ENCODE data around the gene CHMP4A. TPM values are rescaled to one million over a fixed set of nuclear protein-coding genes. Genes with fewer than 3 reads are reported as not detected.

The CHMP4A gene
- polyA plus RNA-seq, 1 donor (not counting 4 experiments of a cell fraction or from before 2014, with no cell fraction given) = 54.5 TPM

DNA sequence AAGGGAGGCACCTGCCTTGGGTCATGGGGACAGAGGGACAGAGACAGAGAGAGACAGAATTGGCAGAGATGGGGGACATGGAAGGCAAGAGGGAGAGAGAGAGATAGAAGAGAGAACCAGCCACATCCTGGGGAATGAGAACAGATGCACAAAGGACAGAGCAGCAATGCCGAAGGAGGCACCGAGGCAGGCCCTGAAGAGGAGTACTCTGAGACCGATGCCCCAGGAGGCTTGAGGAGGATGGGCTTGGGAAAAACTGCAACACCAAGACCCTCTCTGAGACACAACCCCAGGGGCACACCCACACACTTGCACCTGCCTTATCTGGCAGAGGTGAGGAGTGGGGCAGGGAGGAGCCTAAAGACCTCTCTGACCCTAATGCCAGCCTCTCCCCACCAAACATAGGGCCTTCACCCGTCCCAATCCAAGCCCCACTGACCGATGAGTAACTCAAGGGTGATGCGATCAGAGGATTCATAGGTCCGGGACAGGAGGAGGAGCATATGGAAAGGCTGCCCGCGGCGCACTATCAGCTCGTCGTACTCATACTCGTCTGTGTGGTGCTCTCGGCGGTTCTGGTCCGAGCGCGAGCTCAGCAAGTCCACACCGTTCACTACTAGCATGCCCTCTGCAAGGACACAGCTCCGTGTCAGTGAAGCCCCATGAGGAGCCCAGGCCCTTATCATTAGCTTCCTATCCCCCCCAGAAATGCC is 48.1 kb upstream of the CHMP4A start:
- no peaks in the 10 kb centered on the region for H3K27me3 ChIP-seq (ENCODE audit: control insufficient read depth, extremely low read depth, insufficient read depth, low read length)
- dilution Hi-C loops (cut with MboI; ENCODE audit: extremely low pct_ligation_motif_present, low sequenced_read_pairs) = no loop called here
- FAIRE-seq = no peak
- no peak overlapping the region for H3K27ac ChIP-seq (ENCODE audit: control insufficient read depth, insufficient read depth, low read length)
- no peak overlapping the region for H3K4me2 ChIP-seq (ENCODE audit: control insufficient read depth, extremely low read depth, insufficient read depth, low read depth, low read length)
- H3K79me2 ChIP-seq (ENCODE audit: control insufficient read depth, insufficient read depth, low read length) = no peaks in the 10 kb centered on the region
- no peaks in the 10 kb centered on the region for H4K20me1 ChIP-seq (ENCODE audit: control insufficient read depth, extremely low read depth, insufficient read depth, low read length)
- peaks cover 5 to 11% of the 10 kb centered on the region in 2 experiments for H3K36me3 ChIP-seq (ENCODE audit: control insufficient read depth in 2 of 2, extremely low read depth in 1 of 2, insufficient read depth in 2 of 2, low read length in 2 of 2)
- no peaks in the 10 kb centered on the region for H3K9me3 ChIP-seq (ENCODE audit: control insufficient read depth, low read depth, low read length)
- TF ChIP-seq, protein P1, sequence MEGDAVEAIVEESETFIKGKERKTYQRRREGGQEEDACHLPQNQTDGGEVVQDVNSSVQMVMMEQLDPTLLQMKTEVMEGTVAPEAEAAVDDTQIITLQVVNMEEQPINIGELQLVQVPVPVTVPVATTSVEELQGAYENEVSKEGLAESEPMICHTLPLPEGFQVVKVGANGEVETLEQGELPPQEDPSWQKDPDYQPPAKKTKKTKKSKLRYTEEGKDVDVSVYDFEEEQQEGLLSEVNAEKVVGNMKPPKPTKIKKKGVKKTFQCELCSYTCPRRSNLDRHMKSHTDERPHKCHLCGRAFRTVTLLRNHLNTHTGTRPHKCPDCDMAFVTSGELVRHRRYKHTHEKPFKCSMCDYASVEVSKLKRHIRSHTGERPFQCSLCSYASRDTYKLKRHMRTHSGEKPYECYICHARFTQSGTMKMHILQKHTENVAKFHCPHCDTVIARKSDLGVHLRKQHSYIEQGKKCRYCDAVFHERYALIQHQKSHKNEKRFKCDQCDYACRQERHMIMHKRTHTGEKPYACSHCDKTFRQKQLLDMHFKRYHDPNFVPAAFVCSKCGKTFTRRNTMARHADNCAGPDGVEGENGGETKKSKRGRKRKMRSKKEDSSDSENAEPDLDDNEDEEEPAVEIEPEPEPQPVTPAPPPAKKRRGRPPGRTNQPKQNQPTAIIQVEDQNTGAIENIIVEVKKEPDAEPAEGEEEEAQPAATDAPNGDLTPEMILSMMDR (optimal IDR thresholded peaks at IDR 0.05 in 1 of 3, IDR thresholded peaks at IDR 0.05 in 1 of 3, conservative IDR thresholded peaks at IDR 0.05 in 1 of 3; ENCODE audit: extremely low read depth in 1 of 3, insufficient read depth in 2 of 3, low read length in 3 of 3) = no peak
- TF ChIP-seq EZH2 (IDR thresholded peaks at IDR 0.05; ENCODE audit: low read length) = no peak
- H3K9ac ChIP-seq (ENCODE audit: control insufficient read depth, extremely low read depth, insufficient read depth, low read length) = no peak overlapping the region
- H2AFZ ChIP-seq (ENCODE audit: control insufficient read depth, low read length) = no peak overlapping the region
- H3K4me1 ChIP-seq (ENCODE audit: control insufficient read depth, extremely low read depth, insufficient read depth, low read length) = peaks cover 33% of the 10 kb centered on the region
- no peak for DNase-seq (ENCODE audit: low read depth, low spot score)
- H3K4me3 ChIP-seq (ENCODE audit: control insufficient read depth in 2 of 3, extremely low read depth in 1 of 3, insufficient read depth in 2 of 3, low read depth in 1 of 3, low read length in 3 of 3) = no peak overlapping the region
- H3K9me1 ChIP-seq (ENCODE audit: control insufficient read depth, extremely low read depth, insufficient read depth, low read length) = no peaks in the 10 kb centered on the region

DNA sequence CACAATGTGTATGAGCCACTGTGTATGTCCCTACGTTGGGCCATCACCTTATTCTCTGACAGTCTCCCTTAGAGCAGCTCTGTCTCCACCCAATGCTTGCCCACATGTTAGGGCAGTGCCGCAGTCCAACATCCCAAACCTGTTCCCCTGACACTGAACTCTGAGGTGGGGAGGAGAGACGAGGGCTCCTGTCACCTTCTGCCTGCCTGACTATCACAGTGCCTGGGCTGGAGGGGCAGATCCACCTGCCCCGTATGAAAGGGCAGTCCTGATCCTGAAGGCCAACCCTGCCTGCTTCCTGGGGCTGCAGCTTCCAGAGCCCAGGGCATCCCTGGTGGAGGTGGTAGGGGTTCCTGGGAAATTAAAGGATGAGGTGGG is 47.5 kb upstream of the CHMP4A start:
- Histone ChIP-seq H3K4me2 (ENCODE audit: control insufficient read depth, extremely low read depth, insufficient read depth, low read depth, low read length) (no peak overlapping the region), H3K4me3 (ENCODE audit: control insufficient read depth in 2 of 3, extremely low read depth in 1 of 3, insufficient read depth in 2 of 3, low read depth in 1 of 3, low read length in 3 of 3) (no peak overlapping the region), H3K79me2 (ENCODE audit: control insufficient read depth, insufficient read depth, low read length) (no peaks in the 10 kb centered on the region), H3K9me3 (ENCODE audit: control insufficient read depth, low read depth, low read length) (no peaks in the 10 kb centered on the region), H4K20me1 (ENCODE audit: control insufficient read depth, extremely low read depth, insufficient read depth, low read length) (no peaks in the 10 kb centered on the region), H3K9me1 (ENCODE audit: control insufficient read depth, extremely low read depth, insufficient read depth, low read length) (no peaks in the 10 kb centered on the region), H3K27ac (ENCODE audit: control insufficient read depth, insufficient read depth, low read length) (no peak overlapping the region), H3K27me3 (ENCODE audit: control insufficient read depth, extremely low read depth, insufficient read depth, low read length) (no peaks in the 10 kb centered on the region), H2AFZ (ENCODE audit: control insufficient read depth, low read length) (no peak overlapping the region), H3K4me1 (ENCODE audit: control insufficient read depth, extremely low read depth, insufficient read depth, low read length) (peaks cover 33% of the 10 kb centered on the region), H3K36me3 (ENCODE audit: control insufficient read depth in 2 of 2, extremely low read depth in 1 of 2, insufficient read depth in 2 of 2, low read length in 2 of 2) (peaks cover 6 to 10% of the 10 kb centered on the region in 2 experiments), H3K9ac (ENCODE audit: control insufficient read depth, extremely low read depth, insufficient read depth, low read length) (no peak overlapping the region)
- FAIRE-seq (no peak), DNase-seq (ENCODE audit: low read depth, low spot score) (no peak)
- dilution Hi-C loops (cut with MboI; ENCODE audit: extremely low pct_ligation_motif_present, low sequenced_read_pairs) = no loop called here
- TF ChIP-seq, protein P1 (optimal IDR thresholded peaks at IDR 0.05 in 1 of 3, IDR thresholded peaks at IDR 0.05 in 1 of 3, conservative IDR thresholded peaks at IDR 0.05 in 1 of 3; ENCODE audit: extremely low read depth in 1 of 3, insufficient read depth in 2 of 3, low read length in 3 of 3) = no peak
- no peak for TF ChIP-seq EZH2 (IDR thresholded peaks at IDR 0.05; ENCODE audit: low read length)

Data from keratinocyte (primary cell).